Small intestine (tissue), 7 donors: ENCODE measurements around the gene CABLES2. TPM values are rescaled to one million over a fixed set of nuclear protein-coding genes. Genes with fewer than 3 reads are reported as not detected.
A peak's percentile ranks its signal among the peaks of the same experiment; 100 is the strongest.

Experiments
- DNase-seq, 2 donors: peaks; one replicate each; pipeline versions ENCODE4 v3.0.0 to v3.0.0-alpha.2; 2013
- FAIRE-seq: peaks from 2 replicates; lab custom pipeline; 2012; peaks lifted over from hg19 to GRCh38; lab: Jason Lieb, UNC
- H3K27ac ChIP-seq, 3 donors: one replicate each; pipeline ENCODE4 v1.5.1; 2013; ENCODE audit warnings: low read length in 2 of 3, mild to moderate bottlenecking in 2 of 3, control low read depth in 1 of 3, inconsistent platforms in 1 of 3, low read depth in 1 of 3, moderate library complexity in 1 of 3
- H3K27me3 ChIP-seq, 3 donors: one replicate each; pipeline ENCODE4 v1.6.1; 2013; ENCODE audit warnings: low read length in 3 of 3, inconsistent platforms in 1 of 3; ENCODE audit not compliant: control insufficient read depth in 3 of 3, insufficient read depth in 3 of 3
- H3K36me3 ChIP-seq, 3 donors: one replicate each; pipeline ENCODE4 v1.6.1; 2013; ENCODE audit warnings: low read length in 3 of 3, inconsistent platforms in 1 of 3, low read depth in 1 of 3, mild to moderate bottlenecking in 1 of 3, moderate library complexity in 1 of 3; ENCODE audit not compliant: control insufficient read depth in 3 of 3, insufficient read depth in 2 of 3
- H3K4me1 ChIP-seq, 3 donors: one replicate each; pipeline ENCODE4 v1.6.1; 2013; ENCODE audit warnings: low read length in 2 of 3, inconsistent platforms in 1 of 3, low read depth in 1 of 3, mild to moderate bottlenecking in 1 of 3, moderate library complexity in 1 of 3; ENCODE audit not compliant: control insufficient read depth in 3 of 3, insufficient read depth in 2 of 3
- H3K4me3 ChIP-seq, 3 donors: one replicate each; pipeline ENCODE4 v1.5.1; 2013; ENCODE audit warnings: low read length in 3 of 3, control low read depth in 1 of 3, inconsistent platforms in 1 of 3, low read depth in 1 of 3, mild to moderate bottlenecking in 1 of 3, moderate library complexity in 1 of 3
- H3K9me3 ChIP-seq, 2 donors: one replicate each; pipeline ENCODE4 v1.6.1; 2013; ENCODE audit warnings: low read depth in 1 of 2, low read length in 1 of 2; ENCODE audit not compliant: control insufficient read depth in 2 of 2, insufficient read depth in 1 of 2
- WGBS, 3 donors: extraction: QIAGEN DNeasy Blood & Tissue Kit; methylation state at CpG; one replicate each; pipeline ENCODE4 v1.1.7; 2013; 5-methylcytosine and 5-hydroxymethylcytosine counted together
- polyA plus RNA-seq, 4 donors: library from polyadenylated mRNA; stranded (reverse) in 3 of 4; unstranded in 1 of 4; fragments of 200-250 nt in 3 of 4; fragments of 120-200 nt in 1 of 4; gene quantifications; one replicate each; pipeline versions ENCODE4 v1.2.1 to v1.2.3, GENCODE V29; 2013
- donor health status: healthy with polysubstance abuse.
- donor health status: control.
- donor health status: control.
- donor health status: Bipolar disorder and iron deficiency.
- donor health status: healthy.

CABLES2 gene
- polyA plus RNA-seq, 4 donors: 1.3 to 7.9 (median 3.5) TPM

GRCh38 chr20:62345681-62346370 is 61.3 kb downstream of the CABLES2 start:
- no peaks in the 10 kb centered on the region for H3K27me3 ChIP-seq
- H3K27ac ChIP-seq: no peak overlapping the region
- 72 to 86% (median 77%) methylated on average over 25 of the region's 25 CpGs for whole genome bisulfite sequencing, 3 donors
- DNase-seq (no peak), FAIRE-seq (no peak)
- H3K36me3 ChIP-seq: peaks cover 0 to 40% (median 0%) of the 10 kb centered on the region in 3 donors
- peaks cover 0 to 12% (median 0%) of the 10 kb centered on the region in 3 donors for H3K4me1 ChIP-seq
- no peak overlapping the region for H3K4me3 ChIP-seq
- H3K9me3 ChIP-seq: peaks cover 0 to 4% of the 10 kb centered on the region in 2 donors

GRCh38 chr20:62344782-62345181 is 62.3 kb downstream of the CABLES2 start:
- no peak overlapping the region for H3K27ac ChIP-seq
- DNase-seq: no peak
- FAIRE-seq: no peak
- H3K27me3 ChIP-seq: no peaks in the 10 kb centered on the region
- 77 to 81% (median 81%) methylated on average over 10 of the region's 10 CpGs for WGBS, 3 donors
- H3K4me1 ChIP-seq: peaks cover 0 to 1% (median 0%) of the 10 kb centered on the region in 3 donors
- peaks cover 0 to 34% (median 0%) of the 10 kb centered on the region in 3 donors for H3K36me3 ChIP-seq
- H3K4me3 ChIP-seq: no peak overlapping the region
- peaks cover 0 to 4% of the 10 kb centered on the region in 2 donors for H3K9me3 ChIP-seq

GRCh38 chr20:62344092-62344491 is 63.0 kb downstream of the CABLES2 start:
- Histone ChIP-seq H3K27me3 (no peaks in the 10 kb centered on the region), H3K4me3 (no peak overlapping the region), H3K27ac (no peak overlapping the region), H3K36me3 (peaks cover 0 to 35% (median 0%) of the 10 kb centered on the region in 3 donors), H3K9me3 (peaks cover 0 to 4% of the 10 kb centered on the region in 2 donors), H3K4me1 (no peaks in the 10 kb centered on the region)
- FAIRE-seq: no peak
- DNase-seq: no peak
- WGBS, 3 donors: 90 to 94% (median 92%) methylated on average over 5 of the region's 5 CpGs

GRCh38 chr20:62342910-62343309 is 64.2 kb downstream of the CABLES2 start:
- H3K36me3 ChIP-seq: peaks cover 0 to 42% (median 0%) of the 10 kb centered on the region in 3 donors
- H3K9me3 ChIP-seq: no peaks in the 10 kb centered on the region
- no peaks in the 10 kb centered on the region for H3K27me3 ChIP-seq
- DNase-seq (no peak), FAIRE-seq (no peak)
- no peak overlapping the region for H3K4me3 ChIP-seq
- 57 to 59% (median 59%) methylated on average over 10 of the region's 10 CpGs for WGBS, 3 donors
- no peaks in the 10 kb centered on the region for H3K4me1 ChIP-seq
- peak overlapping the region in 1 of 3 donors; percentile 5 for H3K27ac ChIP-seq

- H3K27ac ChIP-seq: peak overlapping the region in 1 of 3 donors; percentile 55
Measured at GRCh38 chr20:62339647-62340062, 67.4 kb downstream of the CABLES2 start.

More at GRCh38 chr20:62339647-62340062, 67.4 kb downstream of the CABLES2 start:
- Histone ChIP-seq H3K4me3 (no peak overlapping the region), H3K36me3 (peaks cover 0 to 47% (median 0%) of the 10 kb centered on the region in 3 donors), H3K4me1 (no peaks in the 10 kb centered on the region), H3K27me3 (no peaks in the 10 kb centered on the region), H3K9me3 (no peaks in the 10 kb centered on the region)
- DNase-seq (no peak), FAIRE-seq (no peak)
- WGBS, 3 donors: 67 to 78% (median 69%) methylated on average over 14 of the region's 14 CpGs

Other genes with a start within 250 kb of the CABLES2 start
- gene MTG2, start 224.3 kb downstream of the CABLES2 start, polyA plus RNA-seq: 10 to 100 TPM; 24.9 to 39.4 (median 31.5) TPM
- gene HRH3, start 187.0 kb downstream of the CABLES2 start, polyA plus RNA-seq: under 1 TPM in 2 of 4 donors, not detected in 2; 0.06 to 0.31 TPM
- gene OSBPL2, start 168.8 kb downstream of the CABLES2 start, polyA plus RNA-seq: 10 to 100 TPM; 19.9 to 36.9 (median 29.3) TPM
- 10 to 100 TPM; 44.5 to 93.4 (median 88.3) TPM for gene ADRM1, start 104.3 kb downstream of the CABLES2 start, polyA plus RNA-seq
- gene LAMA5, start 40.0 kb downstream of the CABLES2 start, polyA plus RNA-seq: 10 to 100 TPM in 2 of 4 donors, 1 to 10 TPM in 2; 1.3 to 62.8 (median 23.0) TPM
- 1,000 to 10,000 TPM; 2,127 to 8,814 (median 3,344) TPM for gene RPS21, start 20.2 kb downstream of the CABLES2 start, polyA plus RNA-seq
- 10 to 100 TPM in 3 of 4 donors, 1 to 10 TPM in 1; 8.0 to 28.0 (median 13.5) TPM for gene RBBP8NL, start 20.3 kb upstream of the CABLES2 start, polyA plus RNA-seq
- 10 to 100 TPM; 11.9 to 52.9 (median 34.7) TPM for gene GATA5, start 68.7 kb upstream of the CABLES2 start, polyA plus RNA-seq
- gene SLCO4A1, start 235.2 kb upstream of the CABLES2 start, polyA plus RNA-seq: 10 to 100 TPM in 1 of 4 donors, 1 to 10 TPM in 2, under 1 TPM in 1; 0.58 to 22.4 (median 3.5) TPM